ENCODE measurements around the gene RTN4. TPM values are rescaled to one million over a fixed set of nuclear protein-coding genes. Genes with fewer than 3 reads are reported as not detected.

The RTN4 gene
- total RNA-seq, 4 donors from 2014 or later: 234 to 395 (median 319) TPM

DNA sequence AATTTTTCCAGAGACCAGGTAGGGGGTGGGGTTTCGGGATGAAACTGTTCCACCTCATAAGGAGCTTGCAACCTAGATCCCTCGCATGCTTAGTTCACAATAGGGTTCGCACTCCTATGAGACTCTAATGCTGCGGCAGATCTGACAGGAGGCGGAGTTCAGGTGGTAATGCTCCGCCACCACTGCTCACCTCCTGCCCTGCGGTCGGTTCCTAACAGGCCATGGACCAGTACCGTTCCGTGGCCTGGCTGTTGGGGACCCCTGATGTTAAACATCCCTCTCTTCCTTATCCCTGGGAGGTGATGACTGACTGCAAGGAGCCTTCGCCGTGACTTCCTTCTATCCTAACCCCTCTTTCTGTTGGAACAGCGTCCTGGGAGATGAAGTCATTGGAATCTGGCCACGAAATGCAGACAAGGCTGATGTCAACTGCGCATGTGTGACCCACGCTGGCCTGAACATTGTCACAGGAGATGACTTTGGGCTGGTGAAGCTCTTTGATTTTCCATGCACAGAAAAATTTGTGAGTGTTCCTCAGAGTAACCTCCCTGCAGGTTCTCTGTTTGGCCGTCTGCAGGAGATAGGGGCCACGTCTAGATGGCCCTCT, 82.4 kb downstream of the RTN4 start:
- Histone ChIP-seq H3K27me3 (no peaks in the 10 kb centered on the region), H3K4me1 (peaks cover 40% of the 10 kb centered on the region), H3K36me3 (peaks cover 22% of the 10 kb centered on the region), H3K27ac (no peak overlapping the region), H3K9me3 (no peaks in the 10 kb centered on the region), H3K4me3 (no peak overlapping the region)
- no peak for TF ChIP-seq POLR2A (IDR thresholded peaks at IDR 0.05)
- TF ChIP-seq, protein P1, sequence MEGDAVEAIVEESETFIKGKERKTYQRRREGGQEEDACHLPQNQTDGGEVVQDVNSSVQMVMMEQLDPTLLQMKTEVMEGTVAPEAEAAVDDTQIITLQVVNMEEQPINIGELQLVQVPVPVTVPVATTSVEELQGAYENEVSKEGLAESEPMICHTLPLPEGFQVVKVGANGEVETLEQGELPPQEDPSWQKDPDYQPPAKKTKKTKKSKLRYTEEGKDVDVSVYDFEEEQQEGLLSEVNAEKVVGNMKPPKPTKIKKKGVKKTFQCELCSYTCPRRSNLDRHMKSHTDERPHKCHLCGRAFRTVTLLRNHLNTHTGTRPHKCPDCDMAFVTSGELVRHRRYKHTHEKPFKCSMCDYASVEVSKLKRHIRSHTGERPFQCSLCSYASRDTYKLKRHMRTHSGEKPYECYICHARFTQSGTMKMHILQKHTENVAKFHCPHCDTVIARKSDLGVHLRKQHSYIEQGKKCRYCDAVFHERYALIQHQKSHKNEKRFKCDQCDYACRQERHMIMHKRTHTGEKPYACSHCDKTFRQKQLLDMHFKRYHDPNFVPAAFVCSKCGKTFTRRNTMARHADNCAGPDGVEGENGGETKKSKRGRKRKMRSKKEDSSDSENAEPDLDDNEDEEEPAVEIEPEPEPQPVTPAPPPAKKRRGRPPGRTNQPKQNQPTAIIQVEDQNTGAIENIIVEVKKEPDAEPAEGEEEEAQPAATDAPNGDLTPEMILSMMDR (IDR thresholded peaks at IDR 0.05): no peak
- no peak for TF ChIP-seq EP300 (IDR thresholded peaks at IDR 0.05)
- TF ChIP-seq POLR2AphosphoS5 (IDR thresholded peaks at IDR 0.05): no peak
- no peak for DNase-seq (ENCODE audit: low spot score in 2 of 2)
- 99% methylated on average over 15 of the region's 18 CpGs for WGBS

DNA sequence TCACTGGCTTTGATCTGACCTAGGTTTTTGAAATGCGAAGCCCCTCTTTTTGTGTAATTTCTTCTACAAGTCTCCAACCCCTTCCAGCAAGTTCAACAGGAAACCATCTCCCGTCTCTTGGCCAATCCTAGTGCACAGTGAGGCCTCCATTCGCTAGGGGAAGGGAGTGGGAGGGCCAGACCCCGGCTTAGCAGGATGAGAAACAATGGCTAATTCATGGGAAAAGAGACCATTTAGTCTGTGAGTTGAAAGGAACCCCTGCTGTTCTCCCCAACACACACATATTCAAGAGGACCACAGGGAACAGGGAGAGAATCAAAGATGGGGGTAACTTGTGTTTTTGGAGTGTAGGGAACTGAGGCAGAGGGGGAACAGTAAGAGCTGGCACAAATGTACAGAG, 83.0 kb downstream of the RTN4 start:
- H3K9me3 ChIP-seq: no peaks in the 10 kb centered on the region
- peaks cover 36% of the 10 kb centered on the region for H3K4me1 ChIP-seq
- TF ChIP-seq POLR2A (IDR thresholded peaks at IDR 0.05) (no peak), EP300 (IDR thresholded peaks at IDR 0.05) (no peak), POLR2AphosphoS5 (IDR thresholded peaks at IDR 0.05) (no peak)
- TF ChIP-seq, protein P1 (IDR thresholded peaks at IDR 0.05): no peak
- H3K4me3 ChIP-seq: no peak overlapping the region
- H3K27ac ChIP-seq: no peak overlapping the region
- WGBS: 80% methylated on average over 4 of the region's 4 CpGs
- H3K27me3 ChIP-seq: no peaks in the 10 kb centered on the region
- peaks cover 22% of the 10 kb centered on the region for H3K36me3 ChIP-seq
- no peak for DNase-seq (ENCODE audit: low spot score in 2 of 2)

DNA sequence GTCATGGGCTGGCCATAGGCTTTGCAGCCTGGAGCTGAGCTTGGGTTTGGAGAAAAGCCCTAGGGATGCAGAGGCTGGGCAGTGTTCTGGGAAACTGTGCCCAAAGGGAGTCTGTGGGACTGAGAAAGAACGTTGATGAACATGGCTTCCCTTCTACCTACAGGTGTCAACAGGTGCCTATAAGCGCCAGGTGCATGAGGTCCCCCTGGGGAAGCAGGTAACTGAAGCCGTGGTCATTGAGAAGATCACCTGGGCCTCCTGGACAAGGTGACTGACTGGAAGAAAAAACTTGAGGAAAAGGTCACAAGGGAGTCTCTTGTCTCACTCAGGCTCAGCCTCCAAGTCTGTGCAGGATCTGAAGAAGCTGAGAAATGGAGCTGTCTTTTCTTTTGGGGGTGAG, 83.4 kb downstream of the RTN4 start:
- Histone ChIP-seq H3K36me3 (peaks cover 22% of the 10 kb centered on the region), H3K4me3 (no peak overlapping the region), H3K27me3 (no peaks in the 10 kb centered on the region), H3K27ac (no peak overlapping the region), H3K9me3 (no peaks in the 10 kb centered on the region), H3K4me1 (peaks cover 34% of the 10 kb centered on the region)
- no peak for DNase-seq (ENCODE audit: low spot score in 2 of 2)
- no peak for TF ChIP-seq EP300 (IDR thresholded peaks at IDR 0.05)
- TF ChIP-seq POLR2AphosphoS5 (IDR thresholded peaks at IDR 0.05): no peak
- TF ChIP-seq, protein P1 (IDR thresholded peaks at IDR 0.05): no peak
- TF ChIP-seq POLR2A (IDR thresholded peaks at IDR 0.05): no peak
- 88% methylated on average over 3 of the region's 3 CpGs for WGBS

DNA sequence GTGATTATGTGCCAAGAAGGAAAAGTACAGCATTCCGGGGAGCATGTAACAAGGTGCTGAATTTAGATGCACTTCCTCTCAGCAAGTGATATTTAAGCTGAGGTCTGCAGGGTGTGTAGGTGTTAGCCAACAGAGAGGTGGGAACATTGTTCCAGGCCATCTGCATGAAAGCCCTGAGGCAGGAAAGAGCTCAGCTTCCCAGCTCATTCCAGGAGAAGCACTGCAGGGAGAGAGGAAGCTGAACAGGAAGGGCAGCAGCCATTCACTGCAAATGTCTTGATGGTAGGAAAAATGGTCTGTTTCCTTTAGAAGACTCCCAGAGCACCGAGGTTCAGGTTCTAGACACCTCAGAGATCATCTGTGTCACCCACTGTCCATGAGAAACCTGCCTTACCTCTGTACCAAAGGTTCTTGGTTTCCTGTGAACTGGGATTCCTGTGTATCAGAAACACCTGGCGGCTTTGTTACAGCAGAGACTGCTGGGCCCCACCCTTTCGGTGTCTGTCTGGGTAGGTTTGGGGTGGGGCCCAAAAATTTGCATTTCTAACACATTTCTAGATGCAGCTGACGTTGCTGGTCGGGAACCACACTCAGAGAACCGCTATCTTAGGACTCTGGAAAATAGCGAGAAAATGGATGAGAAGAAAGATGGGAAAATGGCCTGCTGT, 84.0 kb downstream of the RTN4 start:
- no peaks in the 10 kb centered on the region for H3K27me3 ChIP-seq
- peaks cover 34% of the 10 kb centered on the region for H3K4me1 ChIP-seq
- DNase-seq (ENCODE audit: low spot score in 2 of 2): no peak
- H3K27ac ChIP-seq: peak overlapping the region; percentile 39
- peaks cover 22% of the 10 kb centered on the region for H3K36me3 ChIP-seq
- 60% methylated on average over 7 of the region's 8 CpGs for WGBS
- no peak overlapping the region for H3K4me3 ChIP-seq
- peak in 1 of 3 donors; percentile 18 for TF ChIP-seq POLR2AphosphoS5 (IDR thresholded peaks at IDR 0.05)
- TF ChIP-seq, protein P1 (IDR thresholded peaks at IDR 0.05): no peak
- H3K9me3 ChIP-seq: no peaks in the 10 kb centered on the region

DNA sequence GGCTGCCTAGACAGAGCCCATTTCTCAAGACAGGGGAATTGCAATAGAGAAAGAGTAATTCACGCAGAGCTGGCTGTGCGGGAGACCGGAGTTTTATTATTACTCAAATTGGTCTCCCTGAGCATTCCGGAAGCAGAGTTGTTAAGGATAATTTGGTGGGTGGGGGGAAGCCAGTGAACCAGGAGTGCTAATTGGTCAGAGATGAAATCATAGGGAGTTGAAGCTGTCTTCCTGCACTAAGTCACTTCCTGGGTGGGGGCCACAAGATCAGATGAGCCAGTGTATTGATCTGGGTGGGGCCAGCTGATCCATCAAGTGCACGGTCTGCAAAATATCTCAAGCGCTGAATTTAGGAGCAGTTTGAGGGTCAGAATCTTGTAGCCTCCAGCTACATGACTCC, 84.8 kb downstream of the RTN4 start:
- peak overlapping the region; percentile 39 for H3K27ac ChIP-seq
- peaks cover 13% of the 10 kb centered on the region for H3K36me3 ChIP-seq
- TF ChIP-seq POLR2A (IDR thresholded peaks at IDR 0.05): no peak
- TF ChIP-seq, protein P1 (IDR thresholded peaks at IDR 0.05): no peak
- no peak for TF ChIP-seq EP300 (IDR thresholded peaks at IDR 0.05)
- TF ChIP-seq POLR2AphosphoS5 (IDR thresholded peaks at IDR 0.05): no peak
- 91% methylated on average over 6 of the region's 6 CpGs for WGBS
- DNase-seq (ENCODE audit: low spot score in 2 of 2): no peak
- no peaks in the 10 kb centered on the region for H3K9me3 ChIP-seq
- peaks cover 34% of the 10 kb centered on the region for H3K4me1 ChIP-seq
- H3K27me3 ChIP-seq: no peaks in the 10 kb centered on the region
- H3K4me3 ChIP-seq: no peak overlapping the region
